Common myeloid progenitor, CD34-positive (primary cell): ENCODE measurements around the gene SHC2.

Source experiments
- CTCF ChIA-PET: fragments of 350-600 bp; sonication (Branson Sonifier 250); formaldehyde crosslinking; loops from one replicate; lab custom pipeline; 2021; ENCODE audit warnings: antibody characterized with exemption; lab: Charles Lee
- POLR2A ChIA-PET: fragments of 350-600 bp; sonication (Branson Sonifier 250); formaldehyde crosslinking; loops from one replicate; lab custom pipeline; 2021; ENCODE audit warnings: antibody characterized with exemption; lab: Charles Lee
- DNase-seq, 3 donors: peaks; one replicate each; pipeline versions ENCODE4 v3.0.0 to v3.0.0-alpha.2; 2013
- H3K27ac ChIP-seq, 2 experiments: 1 replicate in 1 of 2; 2 replicates in 1 of 2; pipeline ENCODE4 v1.7.0; 2013; ENCODE audit warnings: inconsistent platforms in 2 of 2, low read length in 2 of 2, mild to moderate bottlenecking in 2 of 2, low read depth in 1 of 2, moderate library complexity in 1 of 2; ENCODE audit not compliant: severe bottlenecking in 2 of 2, insufficient read depth in 1 of 2, poor library complexity in 1 of 2
- H3K27me3 ChIP-seq, 5 experiments: replicated peaks in 2 of 5; 1 replicate in 3 of 5; 2 replicates in 2 of 5; pipeline versions ENCODE4 v1.6.1 to v1.7.0; 2013; ENCODE audit warnings: low read length in 4 of 5, mild to moderate bottlenecking in 2 of 5, moderate library complexity in 2 of 5, inconsistent platforms in 1 of 5; ENCODE audit not compliant: insufficient read depth in 5 of 5, control insufficient read depth in 4 of 5
- H3K36me3 ChIP-seq, 4 experiments: 1 replicate in 2 of 4; 2 replicates in 2 of 4; pipeline versions ENCODE4 v1.6.1 to v1.7.0; 2013; ENCODE audit warnings: low read length in 3 of 4, control low read depth in 1 of 4, mild to moderate bottlenecking in 1 of 4; ENCODE audit not compliant: control insufficient read depth in 4 of 4, insufficient read depth in 4 of 4
- H3K4me1 ChIP-seq, 4 experiments: 1 replicate in 3 of 4; 2 replicates in 1 of 4; pipeline versions ENCODE4 v1.6.1 to v1.7.1; 2013; ENCODE audit warnings: low read length in 3 of 4, mild to moderate bottlenecking in 3 of 4, control low read depth in 1 of 4, inconsistent platforms in 1 of 4, moderate library complexity in 1 of 4; ENCODE audit not compliant: control insufficient read depth in 4 of 4, insufficient read depth in 4 of 4; ENCODE audit errors: control extremely low read depth in 1 of 4
- H3K4me3 ChIP-seq, 7 experiments: 1 replicate in 4 of 7; 2 replicates in 3 of 7; pipeline versions ENCODE4 v1.5.1 to v1.7.0; 2013; ENCODE audit warnings: mild to moderate bottlenecking in 7 of 7, low read length in 6 of 7, moderate library complexity in 6 of 7, inconsistent platforms in 2 of 7, low read depth in 2 of 7, control low read depth in 1 of 7; ENCODE audit not compliant: insufficient read depth in 4 of 7, control insufficient read depth in 1 of 7; ENCODE audit errors: extremely low read depth in 1 of 7
- H3K9me3 ChIP-seq, 5 experiments: 1 replicate in 4 of 5; 2 replicates in 1 of 5; pipeline versions ENCODE4 v1.6.1 to v1.7.1; 2013; ENCODE audit warnings: low read length in 4 of 5, mild to moderate bottlenecking in 2 of 5, inconsistent platforms in 1 of 5, low read depth in 1 of 5, moderate library complexity in 1 of 5; ENCODE audit not compliant: control insufficient read depth in 4 of 5, insufficient read depth in 2 of 5; ENCODE audit errors: control extremely low read depth in 1 of 5
- WGBS: methylation state at CpG from one replicate; pipeline ENCODE4 v1.1.5; 2013; ENCODE audit not compliant: insufficient coverage; 5-methylcytosine and 5-hydroxymethylcytosine counted together

SHC2 gene

DNA sequence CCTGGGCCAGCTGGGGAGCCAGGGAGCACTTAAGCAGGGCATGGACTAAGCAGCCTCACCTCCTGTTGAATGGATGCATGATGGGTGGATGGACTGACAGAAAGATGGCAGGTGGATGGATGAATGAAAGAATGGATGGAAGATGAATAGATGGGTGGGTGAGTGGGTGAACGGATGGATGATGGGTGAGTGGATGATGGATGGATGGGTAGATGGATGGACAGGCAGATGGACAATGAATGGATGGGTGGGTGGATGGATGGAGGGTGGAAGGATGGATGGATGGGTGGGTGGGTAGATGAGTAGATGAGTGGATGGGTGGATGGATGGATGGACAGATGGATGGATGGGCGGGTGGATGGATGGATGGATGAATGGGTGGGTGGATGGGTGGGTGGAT, 18.7 kb downstream of the SHC2 start:
- POLR2A ChIA-PET: no interaction called here
- Histone ChIP-seq H3K4me3 (no peak overlapping the region), H3K27ac (no peak overlapping the region), H3K36me3 (no peaks in the 10 kb centered on the region), H3K9me3 (no peaks in the 10 kb centered on the region), H3K27me3 (peaks cover 0 to 26% (median 0%) of the 10 kb centered on the region in 5 experiments), H3K4me1 (peaks cover 0 to 14% (median 13%) of the 10 kb centered on the region in 4 experiments)
- CTCF ChIA-PET: no interaction called here
- WGBS: 100% methylated on average over 1 of the region's 2 CpGs
- no peak for DNase-seq

GRCh38 chr19:441213-441836, 19.5 kb downstream of the SHC2 start:
- peaks cover 0 to 14% (median 13%) of the 10 kb centered on the region in 4 experiments for H3K4me1 ChIP-seq
- H3K9me3 ChIP-seq: no peaks in the 10 kb centered on the region
- 22% methylated on average over 22 of the region's 23 CpGs for WGBS
- H3K27ac ChIP-seq: no peak overlapping the region
- ChIA-PET CTCF (no interaction called here), POLR2A (no interaction called here)
- H3K4me3 ChIP-seq: peak overlapping the region in 2 of 7 experiments; percentile 28 to 49
- no peaks in the 10 kb centered on the region for H3K36me3 ChIP-seq
- peak in 2 of 3 donors; percentile 58 to 66 for DNase-seq
- peaks cover 0 to 27% (median 0%) of the 10 kb centered on the region in 5 experiments for H3K27me3 ChIP-seq

DNA sequence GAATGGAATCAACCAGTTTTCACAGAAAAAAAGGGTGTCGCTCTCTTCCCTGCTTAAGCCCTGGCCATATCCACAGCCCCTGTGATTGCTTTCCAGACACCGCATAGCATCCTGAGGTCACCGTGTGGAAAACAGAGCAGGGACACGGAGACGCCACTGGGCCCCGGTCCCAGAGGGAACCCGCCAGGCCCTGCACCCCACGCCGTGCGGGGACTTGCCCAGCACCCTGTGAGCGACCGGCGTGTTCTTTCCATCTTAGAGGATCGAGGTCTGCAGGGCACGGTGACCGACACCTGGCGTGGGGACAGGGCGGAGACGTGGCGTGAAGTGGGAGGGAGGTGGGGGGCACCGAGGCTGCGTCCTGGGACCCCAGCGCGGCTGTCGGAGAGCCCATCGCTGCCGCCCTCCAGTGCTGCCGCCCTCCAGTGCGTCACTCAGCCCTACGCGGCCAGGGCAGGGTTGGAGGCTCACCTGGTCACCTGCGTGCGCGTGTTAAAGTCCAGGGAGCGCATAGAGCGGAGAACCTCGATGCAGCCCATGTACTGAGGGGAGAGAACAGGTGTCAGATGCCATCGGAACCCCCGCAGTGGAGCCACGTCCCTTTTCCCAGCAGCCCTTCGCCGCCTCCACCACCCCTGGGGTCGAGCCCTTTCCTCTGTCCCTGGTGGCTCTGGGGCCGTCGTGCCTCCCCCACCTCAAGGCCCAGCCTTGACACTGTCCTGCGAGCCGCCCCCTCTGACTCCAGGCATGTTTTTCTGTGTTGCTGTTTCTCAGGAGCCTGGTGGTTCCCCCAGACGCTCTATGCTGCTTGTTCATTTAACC, 20.2 kb downstream of the SHC2 start:
- Histone ChIP-seq H3K36me3 (no peaks in the 10 kb centered on the region), H3K4me3 (peak overlapping the region in 2 of 7 experiments; percentile 28 to 49), H3K27me3 (peaks cover 0 to 30% (median 0%) of the 10 kb centered on the region in 5 experiments), H3K4me1 (peaks cover 0 to 14% (median 13%) of the 10 kb centered on the region in 4 experiments), H3K27ac (no peak overlapping the region), H3K9me3 (no peaks in the 10 kb centered on the region)
- no peak for DNase-seq
- ChIA-PET POLR2A (no interaction called here), CTCF (no interaction called here)
- 74% methylated on average over 41 of the region's 48 CpGs for WGBS

- Histone ChIP-seq H3K36me3 (no peaks in the 10 kb centered on the region), H3K4me3 (no peak overlapping the region), H3K27me3 (peaks cover 0 to 30% (median 0%) of the 10 kb centered on the region in 5 experiments), H3K4me1 (peaks cover 0 to 14% (median 13%) of the 10 kb centered on the region in 4 experiments), H3K27ac (no peak overlapping the region), H3K9me3 (no peaks in the 10 kb centered on the region)
- POLR2A ChIA-PET: no interaction called here
- CTCF ChIA-PET: no interaction called here
- 92% methylated on average over 18 of the region's 27 CpGs for WGBS
- no peak for DNase-seq
These were observed 21.5 kb downstream of the SHC2 start for GRCh38 chr19:439167-439900.

GRCh38 chr19:438416-438958, 22.3 kb downstream of the SHC2 start:
- no peak overlapping the region for H3K4me3 ChIP-seq
- peaks cover 0 to 2% (median 0%) of the 10 kb centered on the region in 5 experiments for H3K9me3 ChIP-seq
- H3K36me3 ChIP-seq: no peaks in the 10 kb centered on the region
- H3K4me1 ChIP-seq: peaks cover 0 to 14% (median 13%) of the 10 kb centered on the region in 4 experiments
- peaks cover 0 to 30% (median 0%) of the 10 kb centered on the region in 5 experiments for H3K27me3 ChIP-seq
- WGBS: 80% methylated on average over 20 of the region's 29 CpGs
- no peak overlapping the region for H3K27ac ChIP-seq
- no peak for DNase-seq
- ChIA-PET POLR2A (no interaction called here), CTCF (no interaction called here)

- no peak overlapping the region for H3K27ac ChIP-seq
- H3K4me3 ChIP-seq: no peak overlapping the region
- no peak for DNase-seq
- CTCF ChIA-PET: no interaction called here
- H3K27me3 ChIP-seq: peaks cover 0 to 30% (median 0%) of the 10 kb centered on the region in 5 experiments
- POLR2A ChIA-PET: no interaction called here
- 95% methylated on average over 22 of the region's 22 CpGs for WGBS
- peaks cover 0 to 14% (median 13%) of the 10 kb centered on the region in 4 experiments for H3K4me1 ChIP-seq
- no peaks in the 10 kb centered on the region for H3K36me3 ChIP-seq
- peaks cover 0 to 2% (median 0%) of the 10 kb centered on the region in 5 experiments for H3K9me3 ChIP-seq
These were observed 23.8 kb downstream of the SHC2 start for GRCh38 chr19:437041-437440.
